Activated T-cell treated with anti-CD3 and anti-CD28 coated beads for 24 hours (primary cell): ENCODE results near the gene ENDOD1.

Experiments
- DNase-seq: peaks from one replicate; pipeline ENCODE4 v3.0.0-alpha.2; 2020; ENCODE audit warnings: low read depth

Gene ENDOD1

GRCh38 chr11:95076416-95076815 lies 13.2 kb upstream of the ENDOD1 start:
- no peak for DNase-seq

- no peak for DNase-seq
Observed at GRCh38 chr11:95076981-95077380, 12.7 kb upstream of the ENDOD1 start.

- DNase-seq: no peak
Observed at GRCh38 chr11:95078526-95078925, 11.1 kb upstream of the ENDOD1 start.

- no peak for DNase-seq
Observed at GRCh38 chr11:95081010-95081409, 8.6 kb upstream of the ENDOD1 start.

GRCh38 chr11:95081412-95081811 lies 8.2 kb upstream of the ENDOD1 start:
- no peak for DNase-seq

GRCh38 chr11:95082576-95083001 lies 7.1 kb upstream of the ENDOD1 start:
- DNase-seq: no peak

GRCh38 chr11:95084509-95084908 lies 5.1 kb upstream of the ENDOD1 start:
- DNase-seq: peak; percentile 58

GRCh38 chr11:95085117-95085816 lies 4.4 kb upstream of the ENDOD1 start:
- DNase-seq: no peak

- no peak for DNase-seq
Observed at GRCh38 chr11:95086151-95086550, 3.5 kb upstream of the ENDOD1 start.

GRCh38 chr11:95086836-95087570 lies 2.6 kb upstream of the ENDOD1 start:
- no peak for DNase-seq

- peak; percentile 5 for DNase-seq
Observed at GRCh38 chr11:95088946-95089619, 563 bp upstream of the ENDOD1 start.

GRCh38 chr11:95091663-95092180 lies 2.1 kb downstream of the ENDOD1 start:
- DNase-seq: no peak

- DNase-seq: peak; percentile 16
Observed at GRCh38 chr11:95092549-95093324, 3.1 kb downstream of the ENDOD1 start.

GRCh38 chr11:95093548-95093947 lies 3.9 kb downstream of the ENDOD1 start:
- no peak for DNase-seq

- no peak for DNase-seq
Observed at GRCh38 chr11:95095858-95096587, 6.4 kb downstream of the ENDOD1 start.

- DNase-seq: no peak
Observed at GRCh38 chr11:95097209-95097608, 7.6 kb downstream of the ENDOD1 start.

- DNase-seq: no peak
Observed at GRCh38 chr11:95098826-95099225, 9.2 kb downstream of the ENDOD1 start.

- DNase-seq: no peak
Observed at GRCh38 chr11:95100191-95100648, 10.6 kb downstream of the ENDOD1 start.

GRCh38 chr11:95100856-95101507 lies 11.3 kb downstream of the ENDOD1 start:
- DNase-seq: no peak

- no peak for DNase-seq
Observed at GRCh38 chr11:95101935-95102334, 12.3 kb downstream of the ENDOD1 start.

- no peak for DNase-seq
Observed at GRCh38 chr11:95102733-95103132, 13.1 kb downstream of the ENDOD1 start.
